H1 (cell line): Measurements from ENCODE around the gene PPOX. TPM values are rescaled to one million over a fixed set of nuclear protein-coding genes. Genes with fewer than 3 reads are reported as not detected.

Experiments
- CTCF ChIA-PET: fragments of 300-600 bp; sonication (Branson Sonifier 250); formaldehyde crosslinking; loops from one replicate; lab custom pipeline; 2021; ENCODE audit not compliant: partially characterized antibody; lab: Charles Lee
- POLR2A ChIA-PET: fragments of 300-600 bp; sonication (Branson Sonifier 250); formaldehyde crosslinking; loops from one replicate; lab custom pipeline; 2021; ENCODE audit warnings: inconsistent platforms; ENCODE audit not compliant: partially characterized antibody; lab: Charles Lee
- DNase-seq, 2 experiments: peaks; one replicate each; pipeline versions ENCODE4 v3.0.0 to v3.0.0-alpha.2; 2010 to 2022; ENCODE audit warnings: low spot score in 2 of 2, low read depth in 1 of 2, mixed read lengths in 1 of 2
- FAIRE-seq: peaks from 2 replicates; lab custom pipeline; 2011; peaks lifted over from hg19 to GRCh38; lab: Jason Lieb, UNC
- H2AFZ ChIP-seq: 2 replicates; pipeline ENCODE4 v1.8.1; 2012; ENCODE audit warnings: low read length, inconsistent platforms
- H2AK5ac ChIP-seq: 2 replicates; pipeline ENCODE4 v1.6.1; 2013; ENCODE audit warnings: low read depth, low read length
- H2BK120ac ChIP-seq: replicated peaks from 2 replicates; pipeline ENCODE3; 2013; ENCODE audit warnings: low read depth, low read length, inconsistent platforms
- H2BK12ac ChIP-seq: 2 replicates; pipeline ENCODE4 v1.6.1; 2013; ENCODE audit warnings: low read depth, low read length
- H2BK15ac ChIP-seq: 2 replicates; pipeline ENCODE4 v1.6.1; 2013; ENCODE audit warnings: low read length
- H2BK20ac ChIP-seq: 2 replicates; pipeline ENCODE4 v1.6.1; 2013; ENCODE audit warnings: low read length
- H2BK5ac ChIP-seq: 2 replicates; pipeline ENCODE4 v1.6.1; 2013; ENCODE audit warnings: low read depth, low read length
- H3K14ac ChIP-seq: 2 replicates; pipeline ENCODE4 v1.6.1; 2013; ENCODE audit warnings: inconsistent platforms; ENCODE audit not compliant: insufficient read length
- H3K18ac ChIP-seq: 2 replicates; pipeline ENCODE4 v1.6.1; 2013; ENCODE audit warnings: low read length; ENCODE audit errors: extremely low read depth
- H3K23ac ChIP-seq: 2 replicates; pipeline ENCODE4 v1.6.1; 2013; ENCODE audit warnings: inconsistent platforms; ENCODE audit not compliant: insufficient read length
- H3K23me2 ChIP-seq: 2 replicates; pipeline ENCODE4 v1.6.1; 2013; ENCODE audit warnings: low read depth, low read length
- H3K27ac ChIP-seq: 2 replicates; pipeline ENCODE4 v1.6.1; 2011; ENCODE audit warnings: low read depth, low read length, inconsistent platforms
- H3K27me3 ChIP-seq, 4 experiments: replicated peaks in 1 of 4; 1 replicate in 1 of 4; 2 replicates in 3 of 4; pipeline versions ENCODE4 v1.6.1 to v1.8.1; 2011 to 2013; ENCODE audit warnings: low read length in 3 of 4, mild to moderate bottlenecking in 3 of 4, inconsistent platforms in 2 of 4, mixed read lengths in 2 of 4, moderate library complexity in 1 of 4; ENCODE audit not compliant: control insufficient read depth in 3 of 4, insufficient read depth in 3 of 4; ENCODE audit errors: extremely low read depth in 1 of 4
- H3K36me3 ChIP-seq, 4 experiments: 2 replicates each; pipeline versions ENCODE4 v1.6.1 to v1.8.1; 2011 to 2013; ENCODE audit warnings: mild to moderate bottlenecking in 4 of 4, low read length in 3 of 4, moderate library complexity in 2 of 4, control low read depth in 1 of 4, inconsistent platforms in 1 of 4; ENCODE audit not compliant: insufficient read depth in 4 of 4, control insufficient read depth in 2 of 4
- H3K4ac ChIP-seq: replicated peaks from 2 replicates; pipeline ENCODE3; 2013; ENCODE audit warnings: low read length, low read depth, mixed read lengths, inconsistent platforms; ENCODE audit not compliant: insufficient read length
- H3K4me1 ChIP-seq, 4 experiments: replicated peaks in 1 of 4; 1 replicate in 1 of 4; 2 replicates in 3 of 4; pipeline versions ENCODE4 v1.6.1 to v1.8.1; 2011 to 2013; ENCODE audit warnings: low read length in 3 of 4, inconsistent platforms in 2 of 4, mixed read lengths in 1 of 4; ENCODE audit not compliant: insufficient read depth in 4 of 4, control insufficient read depth in 3 of 4
- H3K4me2 ChIP-seq, 2 experiments: 2 replicates each; pipeline versions ENCODE4 v1.6.1 to v1.8.1; 2011 to 2013; ENCODE audit warnings: low read depth in 2 of 2, low read length in 2 of 2, control low read depth in 1 of 2, inconsistent platforms in 1 of 2, mild to moderate bottlenecking in 1 of 2; ENCODE audit not compliant: insufficient read depth in 1 of 2
- H3K4me3 ChIP-seq, 4 experiments: fragments of 200-600, 300-600 bp in 1 of 4; sonication (generic), shearing (Covaris generic), sonication (Bioruptor Twin) in 1 of 4; 2 replicates each; pipeline versions ENCODE4 v1.5.1 to v1.8.1; 2011 to 2016; ENCODE audit warnings: low read length in 4 of 4, low read depth in 3 of 4, control low read depth in 2 of 4, inconsistent platforms in 2 of 4, mild to moderate bottlenecking in 2 of 4, mixed read lengths in 1 of 4, moderate library complexity in 1 of 4; ENCODE audit not compliant: insufficient read depth in 2 of 4; ENCODE audit errors: extremely low read depth in 1 of 4
- H3K56ac ChIP-seq: replicated peaks from 2 replicates; pipeline ENCODE3; 2013; ENCODE audit warnings: low read depth, mild to moderate bottlenecking, mixed read lengths, low read length, inconsistent platforms; ENCODE audit not compliant: insufficient read length
- H3K79me1 ChIP-seq: 2 replicates; pipeline ENCODE4 v1.6.1; 2013; ENCODE audit warnings: low read depth, low read length, control low read depth
- H3K79me2 ChIP-seq, 2 experiments: 2 replicates each; pipeline versions ENCODE4 v1.6.1 to v1.8.1; 2012 to 2013; ENCODE audit warnings: low read length in 2 of 2, mild to moderate bottlenecking in 2 of 2, inconsistent platforms in 1 of 2; ENCODE audit not compliant: insufficient read depth in 2 of 2, control insufficient read depth in 1 of 2
- H3K9ac ChIP-seq, 4 experiments: replicated peaks in 1 of 4; 1 replicate in 1 of 4; 2 replicates in 3 of 4; pipeline versions ENCODE4 v1.6.1 to v1.8.1; 2011 to 2013; ENCODE audit warnings: low read depth in 3 of 4, low read length in 3 of 4, control low read depth in 2 of 4, mild to moderate bottlenecking in 2 of 4, moderate library complexity in 2 of 4, inconsistent platforms in 1 of 4; ENCODE audit errors: extremely low read depth in 1 of 4
- H3K9me3 ChIP-seq, 2 experiments: 2 replicates each; pipeline versions ENCODE4 v1.6.1 to v1.8.1; 2012 to 2013; ENCODE audit warnings: mild to moderate bottlenecking in 2 of 2, moderate library complexity in 2 of 2, control low read depth in 1 of 2, inconsistent platforms in 1 of 2, low read depth in 1 of 2, low read length in 1 of 2, mixed read lengths in 1 of 2; ENCODE audit not compliant: insufficient read depth in 2 of 2
- H4K20me1 ChIP-seq, 2 experiments: replicated peaks in 1 of 2; 2 replicates each; pipeline versions ENCODE3 to v1.8.1; 2011 to 2013; ENCODE audit warnings: inconsistent platforms in 2 of 2, low read length in 2 of 2, mild to moderate bottlenecking in 1 of 2; ENCODE audit not compliant: insufficient read depth in 2 of 2, control insufficient read depth in 1 of 2
- H4K5ac ChIP-seq: 2 replicates; pipeline ENCODE4 v1.6.1; 2013; ENCODE audit warnings: low read length, low read depth, mixed read lengths, inconsistent platforms; ENCODE audit not compliant: insufficient read length
- H4K8ac ChIP-seq: 2 replicates; pipeline ENCODE4 v1.8.0; 2013; ENCODE audit warnings: mild to moderate bottlenecking, moderate library complexity, low read length, inconsistent platforms; ENCODE audit not compliant: insufficient read depth; ENCODE audit errors: extremely low read depth
- H4K91ac ChIP-seq: replicated peaks from 2 replicates; pipeline ENCODE3; 2013; ENCODE audit warnings: low read length, mixed read lengths, inconsistent platforms; ENCODE audit not compliant: insufficient read length
- ASH2L ChIP-seq: fragments of 200-600, 300-600 bp; sonication (generic); IDR thresholded peaks from one replicate; pipeline ENCODE4 v1.7.1; 2017; ENCODE audit warnings: low read length
- KDM5A ChIP-seq: fragments of 200-600 bp; IDR thresholded peaks from 2 replicates; pipeline ENCODE4 v1.7.1; 2012; ENCODE audit warnings: mild to moderate bottlenecking, low read length, inconsistent platforms, mixed read lengths
- WGBS, 2 experiments: shearing (Covaris generic) in 1 of 2; methylation state at CpG; one replicate each; pipeline versions ENCODE4 v1.1.6 to v1.1.7; 2013 to 2015; ENCODE audit warnings: low lambda C conversion rate in 2 of 2, mixed read lengths in 2 of 2, inconsistent platforms in 1 of 2, low coverage in 1 of 2, missing lambda C conversion rate in 1 of 2; ENCODE audit not compliant: insufficient replicate concordance in 2 of 2, insufficient coverage in 1 of 2, insufficient read length in 1 of 2; ENCODE audit errors: extremely low coverage in 1 of 2, missing lambda C conversion rate in 1 of 2; 5-methylcytosine and 5-hydroxymethylcytosine counted together
- polyA plus RNA-seq, 7 experiments: library from polyadenylated mRNA; depleted of rRNA in 3 of 7; stranded (reverse) in 5 of 7; unstranded in 2 of 7; fragments of >200 nt in 5 of 7; fragments of 200-250 nt in 2 of 7; gene quantifications; 1 replicate in 5 of 7; 2 replicates in 1 of 7; 4 replicates in 1 of 7; pipeline versions ENCODE4 v1.2.1 to v1.2.3, GENCODE V29; 2011 to 2013; ENCODE audit warnings: missing spikeins in 2 of 7, mixed read lengths in 2 of 7
- total RNA-seq: library from RNA; stranded (reverse); fragmentation: NEBNext Ultra II Directional; extraction: Animal tissue kit (Norgen Biotek cat#: 25700); gene quantifications from 2 replicates; pipeline ENCODE4 v1.2.1, GENCODE V29; 2021

The PPOX gene
- total and polyA plus RNA-seq, 2 of the 8 experiments (the other 6 are each of a cell fraction or from before 2014, with no cell fraction given): 39.4 to 40.4 TPM

GRCh38 chr1:161127649-161128048, 38.6 kb upstream of the PPOX start:
- Histone ChIP-seq H2BK12ac (no peak overlapping the region), H4K5ac (no peak overlapping the region), H3K27me3 (no peaks in the 10 kb centered on the region), H2BK5ac (no peak overlapping the region), H3K9ac (no peak overlapping the region), H3K18ac (no peak overlapping the region), H3K27ac (no peak overlapping the region), H3K23ac (no peak overlapping the region), H3K4me3 (no peak overlapping the region), H2BK15ac (no peak overlapping the region), H4K20me1 (peaks cover 2 to 12% of the 10 kb centered on the region in 2 experiments), H3K36me3 (peaks cover 5 to 58% (median 21%) of the 10 kb centered on the region in 4 experiments; a peak in 7 of 8 replicates), H3K79me2 (peaks cover 0 to 60% of the 10 kb centered on the region in 2 experiments; a peak in 3 of 4 replicates), H2AK5ac (no peak overlapping the region), H4K8ac (no peak overlapping the region), H3K56ac (no peak overlapping the region), H3K4me2 (no peak overlapping the region), H3K14ac (no peak overlapping the region), H3K23me2 (peaks cover 6% of the 10 kb centered on the region; the same call in 1 of the 2 replicates), H2BK120ac (no peak overlapping the region), H3K4ac (no peak overlapping the region), H2BK20ac (no peak overlapping the region), H3K4me1 (no peaks in the 10 kb centered on the region; a peak in 1 of 7 replicates), H3K79me1 (peaks cover 6% of the 10 kb centered on the region), H3K9me3 (no peaks in the 10 kb centered on the region), H4K91ac (no peak overlapping the region), H2AFZ (no peak overlapping the region)
- 93% methylated on average over 2 of the region's 2 CpGs; no CpG with 5 or more reads in 1 of the 2 experiments for WGBS, 2 experiments
- FAIRE-seq: no peak
- ChIA-PET POLR2A (interaction anchor here (1.0 to 1.8 kb wide), 4 partner anchors 9 to 26 kb away, joined by 3 to 6 read pairs (median 6); partner anchors contain the start of gene UFC1), CTCF (interaction anchor here (0.9 to 1.2 kb wide), 3 partner anchors 13 to 64 kb away, joined by 3 to 4 read pairs (median 3); partner anchors contain the start of gene PPOX)
- no peak for DNase-seq
- TF ChIP-seq ASH2L (no peak), KDM5A (no peak)
